ENCODE measurements around the gene ANKS3. TPM values are rescaled to one million over a fixed set of nuclear protein-coding genes. Genes with fewer than 3 reads are reported as not detected.

The ANKS3 gene
- total and polyA plus RNA-seq, 10 of the 15 experiments (the other 5 are each of a cell fraction or from before 2014, with no cell fraction given) = 0.29 to 14.2 (median 8.5) TPM

DNA sequence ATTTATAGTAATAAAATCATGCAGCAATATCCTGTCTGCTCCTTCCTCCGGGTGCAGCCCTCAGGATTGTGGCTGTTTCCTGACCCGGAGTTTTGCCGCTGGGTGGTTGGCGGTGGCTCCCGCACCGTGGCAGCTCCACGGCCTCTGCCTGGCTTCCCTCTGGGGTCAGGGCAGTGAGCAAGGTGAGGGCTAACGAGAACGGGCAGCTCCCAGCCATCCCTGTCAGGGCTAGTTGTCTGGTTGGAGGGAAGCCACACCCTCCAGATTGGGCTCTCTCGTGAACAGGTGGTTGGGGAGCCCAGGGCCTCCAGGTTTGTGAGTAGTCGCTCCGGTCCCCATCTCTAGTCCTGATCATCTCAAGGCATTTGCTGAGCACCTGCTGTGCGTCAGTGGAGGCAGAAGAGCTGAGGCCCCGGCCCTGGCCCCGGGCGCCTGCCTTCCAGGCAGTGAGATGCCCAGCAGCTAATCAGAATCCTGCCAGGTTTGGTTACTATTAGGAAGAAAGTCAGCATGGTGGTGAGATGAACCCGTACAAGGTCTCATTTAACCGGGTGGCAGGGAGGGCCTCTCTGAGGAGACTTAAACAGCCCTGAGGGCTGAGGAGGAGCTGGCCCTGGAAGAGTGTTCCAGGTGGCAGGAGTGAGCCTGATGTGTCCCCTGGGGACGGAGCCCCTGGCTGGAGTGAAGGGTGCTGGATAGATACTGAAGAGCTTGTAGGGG is 43.0 kb downstream of the ANKS3 start:
- FAIRE-seq = no peak
- Histone ChIP-seq H3K9me3 (replicated peaks; ENCODE audit: control insufficient read depth, insufficient read depth, low read length) (no peaks in the 10 kb centered on the region), H3K79me2 (ENCODE audit: control insufficient read depth, insufficient read depth, low read length) (peaks cover 11% of the 10 kb centered on the region), H3K4me1 (ENCODE audit: control insufficient read depth, insufficient read depth, low read length) (peaks cover 12% of the 10 kb centered on the region), H2AFZ (ENCODE audit: control insufficient read depth, low read depth, low read length) (no peak overlapping the region), H3K4me3 (no peak overlapping the region), H3K4me2 (ENCODE audit: control insufficient read depth, insufficient read depth) (no peak overlapping the region), H3K27me3 (replicated peaks in 1 of 2; ENCODE audit: control insufficient read depth in 2 of 2, insufficient read depth in 2 of 2, low read length in 1 of 2) (no peaks in the 10 kb centered on the region), H3K27ac (ENCODE audit: control insufficient read depth, insufficient read depth) (no peak overlapping the region), H4K20me1 (ENCODE audit: control insufficient read depth, insufficient read depth) (no peaks in the 10 kb centered on the region), H3K9ac (ENCODE audit: control insufficient read depth, insufficient read depth, low read length) (no peak overlapping the region), H3K36me3 (ENCODE audit: control insufficient read depth in 2 of 2, insufficient read depth in 2 of 2, low read length in 1 of 2) (peaks cover under 1 to 14% of the 10 kb centered on the region in 2 experiments; a peak in 3 of 4 replicates)
- TF ChIP-seq TCF12 (IDR thresholded peaks at IDR 0.05; ENCODE audit: low read depth, low read length) (no peak), SP1 (IDR thresholded peaks at IDR 0.05; ENCODE audit: low read depth, low read length) (no peak), HDAC2 (IDR thresholded peaks at IDR 0.05) (no peak), JUND (IDR thresholded peaks at IDR 0.05; ENCODE audit: low read depth, low read length) (no peak), MTA2 (IDR thresholded peaks at IDR 0.05; ENCODE audit: low read depth) (no peak), GATAD2B (conservative IDR thresholded peaks at IDR 0.05; ENCODE audit: low read depth) (no peak), NFYA (IDR thresholded peaks at IDR 0.05; ENCODE audit: borderline replicate concordance, low read depth, low read length) (no peak), DPF2 (IDR thresholded peaks at IDR 0.05) (no peak), POLR2A (IDR thresholded peaks at IDR 0.05; ENCODE audit: low read depth, low read length) (no peak; the same call in 1 of the 2 replicates), IKZF2 (IDR thresholded peaks at IDR 0.05) (no peak), ZNF384 (IDR thresholded peaks at IDR 0.05; ENCODE audit: borderline replicate concordance, low read depth, low read length) (no peak), MYC (IDR thresholded peaks at IDR 0.05; ENCODE audit: insufficient read depth, insufficient read length, insufficient replicate concordance, low read length, severe bottlenecking) (no peak), CBFB (IDR thresholded peaks at IDR 0.05; ENCODE audit: low read depth) (no peak)
- TF ChIP-seq, protein P1, sequence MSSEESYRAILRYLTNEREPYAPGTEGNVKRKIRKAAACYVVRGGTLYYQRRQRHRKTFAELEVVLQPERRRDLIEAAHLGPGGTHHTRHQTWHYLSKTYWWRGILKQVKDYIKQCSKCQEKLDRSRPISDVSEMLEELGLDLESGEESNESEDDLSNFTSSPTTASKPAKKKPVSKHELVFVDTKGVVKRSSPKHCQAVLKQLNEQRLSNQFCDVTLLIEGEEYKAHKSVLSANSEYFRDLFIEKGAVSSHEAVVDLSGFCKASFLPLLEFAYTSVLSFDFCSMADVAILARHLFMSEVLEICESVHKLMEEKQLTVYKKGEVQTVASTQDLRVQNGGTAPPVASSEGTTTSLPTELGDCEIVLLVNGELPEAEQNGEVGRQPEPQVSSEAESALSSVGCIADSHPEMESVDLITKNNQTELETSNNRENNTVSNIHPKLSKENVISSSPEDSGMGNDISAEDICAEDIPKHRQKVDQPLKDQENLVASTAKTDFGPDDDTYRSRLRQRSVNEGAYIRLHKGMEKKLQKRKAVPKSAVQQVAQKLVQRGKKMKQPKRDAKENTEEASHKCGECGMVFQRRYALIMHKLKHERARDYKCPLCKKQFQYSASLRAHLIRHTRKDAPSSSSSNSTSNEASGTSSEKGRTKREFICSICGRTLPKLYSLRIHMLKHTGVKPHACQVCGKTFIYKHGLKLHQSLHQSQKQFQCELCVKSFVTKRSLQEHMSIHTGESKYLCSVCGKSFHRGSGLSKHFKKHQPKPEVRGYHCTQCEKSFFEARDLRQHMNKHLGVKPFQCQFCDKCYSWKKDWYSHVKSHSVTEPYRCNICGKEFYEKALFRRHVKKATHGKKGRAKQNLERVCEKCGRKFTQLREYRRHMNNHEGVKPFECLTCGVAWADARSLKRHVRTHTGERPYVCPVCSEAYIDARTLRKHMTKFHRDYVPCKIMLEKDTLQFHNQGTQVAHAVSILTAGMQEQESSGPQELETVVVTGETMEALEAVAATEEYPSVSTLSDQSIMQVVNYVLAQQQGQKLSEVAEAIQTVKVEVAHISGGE (CRISPR knock-in tag; IDR thresholded peaks at IDR 0.05) = no peak
- SMC1A ChIA-PET (ENCODE audit: uncharacterized antibody, unreplicated experiment) = no interaction called here
- CTCF ChIA-PET = interaction anchor here (0.7 kb wide), 1 partner anchor 217 kb away, joined by 3 read pairs; no protein-coding TSS in a partner anchor
- ATAC-seq = no peak
- intact Hi-C loops (cut with micrococcal nuclease; ENCODE audit: unreplicated experiment) = loop anchor here (5.0 kb wide), 1 partner anchor 266 kb away; the partner anchor contains the start of gene SEC14L5
- no TSS peak for BruUV-seq (replicated peaks)
- RAD21 ChIA-PET (ENCODE audit: unreplicated experiment) = no interaction called here
- WGBS (ENCODE audit: insufficient coverage, insufficient replicate concordance, low lambda C conversion rate, missing lambda C conversion rate) = 78% methylated on average over 19 of the region's 19 CpGs
- DNase-seq (ENCODE audit: low read depth, low spot score) = no peak
- POLR2A ChIA-PET = no interaction called here
- in situ Hi-C loops (cut with MboI) = no loop called here
